ENCODE measurements around the gene GFPT2.

GRCh38 chr5:180333661-180334060 is 19.5 kb downstream of the GFPT2 start:
- no peak for TF ChIP-seq CHD2 (IDR thresholded peaks at IDR 0.05; ENCODE audit: low read length)
- no peak for TF ChIP-seq RNF2 (IDR thresholded peaks at IDR 0.05; ENCODE audit: borderline replicate concordance, low read depth, low read length, missing control alignments, poor library complexity, severe bottlenecking)

Data from H1 (cell line).